ENCODE data around the gene DSG2. TPM values are rescaled to one million over a fixed set of nuclear protein-coding genes. Genes with fewer than 3 reads are reported as not detected.

Gene DSG2
- total RNA-seq, 1 experiment from 2014 or later, result 12.1 TPM

- no peaks in the 10 kb centered on the region for H3K9me3 ChIP-seq (ENCODE audit: control insufficient read depth, insufficient read depth, low read depth, low read length)
- ChIA-PET CTCF (no interaction called here), POLR2A (no interaction called here)
- in situ Hi-C loops (cut with HindIII; ENCODE audit: low pct_unique_long_range_greater_than_20kb, low sequenced_read_pairs), result no loop called here
- H3K27ac ChIP-seq (ENCODE audit: low read length), result no peak overlapping the region
- no peaks in the 10 kb centered on the region for H3K4me1 ChIP-seq (ENCODE audit: control insufficient read depth, insufficient read depth, low read length)
- H3K4me3 ChIP-seq (ENCODE audit: low read depth in 2 of 2, low read length in 2 of 2), result no peak overlapping the region
- ATAC-seq (no peak), DNase-seq (ENCODE audit: low read depth, low spot score) (no peak)
- intact Hi-C loops (cut with micrococcal nuclease; ENCODE audit: unreplicated experiment), result no loop called here
- TF ChIP-seq CTCF (IDR thresholded peaks at IDR 0.05) (no peak), POLR2AphosphoS5 (IDR thresholded peaks at IDR 0.05; ENCODE audit: low read depth, low read length) (no peak), REST (IDR thresholded peaks at IDR 0.05; ENCODE audit: insufficient read depth in 1 of 2, low read depth in 2 of 2, low read length in 1 of 2) (no peak)
- no peaks in the 10 kb centered on the region for H3K36me3 ChIP-seq (ENCODE audit: control insufficient read depth, insufficient read depth, low read length)
- no peaks in the 10 kb centered on the region; the same call in 1 of the 2 replicates for H3K27me3 ChIP-seq (ENCODE audit: control insufficient read depth, insufficient read depth, low read length)
- no TSS peak for BruUV-seq (replicated peaks)
These were observed 93.1 kb downstream of the DSG2 start for GRCh38 chr18:31591113-31591512.

DNA sequence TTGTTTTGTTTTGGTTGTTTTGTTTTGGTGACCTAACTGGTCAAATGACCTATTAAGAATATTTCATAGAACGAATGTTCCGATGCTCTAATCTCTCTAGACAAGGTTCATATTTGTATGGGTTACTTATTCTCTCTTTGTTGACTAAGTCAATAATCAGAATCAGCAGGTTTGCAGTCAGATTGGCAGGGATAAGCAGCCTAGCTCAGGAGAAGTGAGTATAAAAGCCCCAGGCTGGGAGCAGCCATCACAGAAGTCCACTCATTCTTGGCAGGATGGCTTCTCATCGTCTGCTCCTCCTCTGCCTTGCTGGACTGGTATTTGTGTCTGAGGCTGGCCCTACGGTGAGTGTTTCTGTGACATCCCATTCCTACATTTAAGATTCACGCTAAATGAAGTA, 93.7 kb downstream of the DSG2 start, which contains the start of gene TTR:
Gene TTR (plus strand): TSS at position 250 of the 400 bp plus-strand sequence. CDS start 26 bp downstream, at position 276.
- ATAC-seq (no peak), DNase-seq (ENCODE audit: low read depth, low spot score) (no peak)
- Histone ChIP-seq H3K27ac (ENCODE audit: low read length) (no peak within 1 kb of the TSS), H3K9me3 (ENCODE audit: control insufficient read depth, insufficient read depth, low read depth, low read length) (no peaks in the 10 kb centered on the region), H3K4me3 (ENCODE audit: low read depth in 2 of 2, low read length in 2 of 2) (no peak within 1 kb of the TSS), H3K36me3 (ENCODE audit: control insufficient read depth, insufficient read depth, low read length) (no peaks in the 10 kb centered on the region), H3K4me1 (ENCODE audit: control insufficient read depth, insufficient read depth, low read length) (no peaks in the 10 kb centered on the region), H3K27me3 (ENCODE audit: control insufficient read depth, insufficient read depth, low read length) (no peaks in the 10 kb centered on the region; the same call in 1 of the 2 replicates)
- BruUV-seq (replicated peaks), result no TSS peak
- CTCF ChIA-PET, result no interaction called here
- in situ Hi-C loops (cut with HindIII; ENCODE audit: low pct_unique_long_range_greater_than_20kb, low sequenced_read_pairs), result no loop called here
- intact Hi-C loops (cut with micrococcal nuclease; ENCODE audit: unreplicated experiment), result no loop called here
- TF ChIP-seq CTCF (IDR thresholded peaks at IDR 0.05) (no peak), POLR2AphosphoS5 (IDR thresholded peaks at IDR 0.05; ENCODE audit: low read depth, low read length) (no peak), SIN3A (IDR thresholded peaks at IDR 0.05; ENCODE audit: borderline replicate concordance, insufficient read depth, low read depth, low read length) (no peak), REST (IDR thresholded peaks at IDR 0.05; ENCODE audit: insufficient read depth in 1 of 2, low read depth in 2 of 2, low read length in 1 of 2) (no peak), TCF7L2 (IDR thresholded peaks at IDR 0.05; ENCODE audit: low read depth, low read length) (no peak)
- POLR2A ChIA-PET, result no interaction called here

Measured in Panc1 (cell line).